Measurements from ENCODE around the gene BAIAP3.
A peak's percentile ranks its signal among the peaks of the same experiment; 100 is the strongest.

BAIAP3 gene

DNA sequence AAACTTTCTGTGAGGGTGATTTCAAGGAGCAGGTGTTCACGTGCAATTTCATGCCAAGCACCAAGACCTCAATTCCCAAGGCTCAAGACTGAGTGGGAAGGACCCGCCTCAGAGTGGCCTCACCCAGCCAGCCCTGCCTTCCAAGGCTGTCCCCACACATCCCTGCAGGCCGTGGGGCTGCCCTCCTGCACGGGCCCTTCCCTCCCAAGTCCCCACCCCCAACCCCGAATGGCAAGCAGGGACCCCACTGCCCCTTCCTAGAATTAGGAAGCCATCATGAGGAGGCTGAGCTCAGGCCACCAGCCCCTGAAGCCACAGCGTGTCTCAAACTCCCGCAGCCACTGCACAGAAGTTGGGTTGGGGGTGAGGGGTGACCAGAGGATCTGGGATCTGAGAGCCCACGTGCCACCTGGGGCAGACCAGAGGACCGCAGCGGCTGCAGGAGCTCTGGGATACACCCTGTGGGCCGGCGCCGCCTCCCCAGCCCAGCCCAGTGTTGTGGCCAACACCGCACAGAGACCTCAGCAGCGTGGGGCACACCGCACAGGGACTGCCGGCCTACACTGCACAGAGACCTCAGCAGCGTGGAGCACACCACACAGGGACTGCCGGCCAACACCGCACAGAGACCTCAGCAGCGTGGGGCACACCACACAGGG lies 39.0 kb downstream of the BAIAP3 start:
- ATAC-seq (ENCODE audit: low read depth): no peak
- Histone ChIP-seq H3K4me3 (ENCODE audit: severe bottlenecking) (no peak overlapping the region), H3K27ac (ENCODE audit: poor library complexity, severe bottlenecking) (no peak overlapping the region), H3K27me3 (ENCODE audit: insufficient read depth, poor library complexity, severe bottlenecking) (no peaks in the 10 kb centered on the region), H3K9me3 (ENCODE audit: severe bottlenecking) (no peaks in the 10 kb centered on the region), H3K4me1 (ENCODE audit: insufficient read depth, poor library complexity, severe bottlenecking) (no peaks in the 10 kb centered on the region), H3K36me3 (ENCODE audit: low read depth) (peaks cover 3% of the 10 kb centered on the region; the same call in 1 of the 2 replicates)
- DNase-seq (ENCODE audit: low spot score): peak; percentile 54
- no peak for TF ChIP-seq CTCF (IDR thresholded peaks at IDR 0.05; ENCODE audit: poor library complexity, severe bottlenecking)

GRCh38 chr16:1374418-1375297 lies 41.2 kb downstream of the BAIAP3 start:
- Histone ChIP-seq H3K27ac (ENCODE audit: poor library complexity, severe bottlenecking) (no peak overlapping the region), H3K27me3 (ENCODE audit: insufficient read depth, poor library complexity, severe bottlenecking) (no peaks in the 10 kb centered on the region), H3K9me3 (ENCODE audit: severe bottlenecking) (no peaks in the 10 kb centered on the region), H3K4me1 (ENCODE audit: insufficient read depth, poor library complexity, severe bottlenecking) (no peaks in the 10 kb centered on the region), H3K36me3 (ENCODE audit: low read depth) (peaks cover under 1% of the 10 kb centered on the region; the same call in 1 of the 2 replicates), H3K4me3 (ENCODE audit: severe bottlenecking) (no peak overlapping the region)
- DNase-seq (ENCODE audit: low spot score) (no peak), ATAC-seq (ENCODE audit: low read depth) (no peak)
- no peak for TF ChIP-seq CTCF (IDR thresholded peaks at IDR 0.05; ENCODE audit: poor library complexity, severe bottlenecking)

DNA sequence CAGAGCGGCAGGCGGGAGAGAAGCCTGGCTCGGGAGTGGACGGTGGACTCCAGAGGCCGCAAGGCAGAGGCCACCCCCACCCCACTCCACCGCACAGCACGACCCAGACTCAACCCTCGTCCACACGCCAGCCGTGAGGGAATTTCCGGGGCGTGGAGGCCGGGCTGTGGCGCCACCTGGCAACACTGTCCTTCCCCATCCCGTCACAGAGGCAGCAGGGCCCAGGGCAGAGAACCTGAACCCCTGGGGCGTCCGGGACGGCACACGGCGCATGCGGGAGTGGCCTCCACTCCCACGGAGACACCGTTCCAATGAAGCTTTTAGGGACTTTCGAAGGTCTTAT lies 41.8 kb downstream of the BAIAP3 start:
- no peak for ATAC-seq (ENCODE audit: low read depth)

GRCh38 chr16:1375741-1376410 lies 42.4 kb downstream of the BAIAP3 start:
- no peak for ATAC-seq (ENCODE audit: low read depth)
- Histone ChIP-seq H3K27me3 (ENCODE audit: insufficient read depth, poor library complexity, severe bottlenecking) (no peaks in the 10 kb centered on the region), H3K4me3 (ENCODE audit: severe bottlenecking) (no peak overlapping the region), H3K4me1 (ENCODE audit: insufficient read depth, poor library complexity, severe bottlenecking) (no peaks in the 10 kb centered on the region), H3K9me3 (ENCODE audit: severe bottlenecking) (no peaks in the 10 kb centered on the region), H3K27ac (ENCODE audit: poor library complexity, severe bottlenecking) (no peak overlapping the region), H3K36me3 (ENCODE audit: low read depth) (no peaks in the 10 kb centered on the region)
- DNase-seq (ENCODE audit: low spot score): no peak
- no peak for TF ChIP-seq CTCF (IDR thresholded peaks at IDR 0.05; ENCODE audit: poor library complexity, severe bottlenecking)

More for the DNA sequence above, 41.8 kb downstream of the BAIAP3 start:
- DNase-seq (ENCODE audit: low spot score): no peak
- Histone ChIP-seq H3K27ac (ENCODE audit: poor library complexity, severe bottlenecking) (no peak overlapping the region), H3K36me3 (ENCODE audit: low read depth) (no peaks in the 10 kb centered on the region), H3K9me3 (ENCODE audit: severe bottlenecking) (no peaks in the 10 kb centered on the region), H3K4me1 (ENCODE audit: insufficient read depth, poor library complexity, severe bottlenecking) (no peaks in the 10 kb centered on the region), H3K4me3 (ENCODE audit: severe bottlenecking) (no peak overlapping the region), H3K27me3 (ENCODE audit: insufficient read depth, poor library complexity, severe bottlenecking) (no peaks in the 10 kb centered on the region)
- no peak for TF ChIP-seq CTCF (IDR thresholded peaks at IDR 0.05; ENCODE audit: poor library complexity, severe bottlenecking)

Data from RWPE2 (cell line).